HG03097 (cell line): ENCODE measurements around the gene TPCN1.

Experiments used
- ATAC-seq: cut with Tn5 transposase; IDR thresholded peaks from one replicate; pipeline ENCODE4 v1.9.1; 2021; ENCODE audit not compliant: unreplicated experiment, low FRiP score

The TPCN1 gene

GRCh38 chr12:113254298-113254697 lies 33.0 kb downstream of the TPCN1 start:
- ATAC-seq: no peak

- ATAC-seq: no peak
These were observed 36.3 kb downstream of the TPCN1 start for GRCh38 chr12:113257564-113257963.

GRCh38 chr12:113260127-113260526 lies 38.9 kb downstream of the TPCN1 start:
- no peak for ATAC-seq

- no peak for ATAC-seq
These were observed 39.5 kb downstream of the TPCN1 start for GRCh38 chr12:113260636-113261300.

- ATAC-seq: peak; percentile 46
These were observed 40.7 kb downstream of the TPCN1 start for GRCh38 chr12:113261847-113262470.

GRCh38 chr12:113262710-113263109 lies 41.4 kb downstream of the TPCN1 start:
- ATAC-seq: no peak

GRCh38 chr12:113263431-113263963 lies 42.2 kb downstream of the TPCN1 start:
- no peak for ATAC-seq

GRCh38 chr12:113266106-113266895 lies 45.0 kb downstream of the TPCN1 start:
- ATAC-seq: no peak

GRCh38 chr12:113267621-113268020 lies 46.4 kb downstream of the TPCN1 start:
- ATAC-seq: no peak

- no peak for ATAC-seq
These were observed 46.9 kb downstream of the TPCN1 start for GRCh38 chr12:113268136-113268535.

- ATAC-seq: no peak
These were observed 47.4 kb downstream of the TPCN1 start for GRCh38 chr12:113268621-113269020.

- no peak for ATAC-seq
These were observed 48.1 kb downstream of the TPCN1 start for GRCh38 chr12:113269257-113269943.

GRCh38 chr12:113270709-113271009 lies 49.4 kb downstream of the TPCN1 start:
- no peak for ATAC-seq

GRCh38 chr12:113271466-113271852 lies 50.2 kb downstream of the TPCN1 start:
- ATAC-seq: no peak

- ATAC-seq: no peak
These were observed 50.7 kb downstream of the TPCN1 start for GRCh38 chr12:113271853-113272561.

- no peak for ATAC-seq
These were observed 51.9 kb downstream of the TPCN1 start for GRCh38 chr12:113273053-113273725.

- ATAC-seq: no peak
These were observed 53.6 kb downstream of the TPCN1 start for GRCh38 chr12:113274848-113275247.

GRCh38 chr12:113276306-113276705 lies 55.0 kb downstream of the TPCN1 start:
- ATAC-seq: no peak

- no peak for ATAC-seq
These were observed 55.8 kb downstream of the TPCN1 start for GRCh38 chr12:113276946-113277500.

GRCh38 chr12:113277511-113277910 lies 56.2 kb downstream of the TPCN1 start:
- ATAC-seq: no peak
